ENCODE results near the gene HPSE2. TPM values are rescaled to one million over a fixed set of nuclear protein-coding genes. Genes with fewer than 3 reads are reported as not detected.
"Not testable (repeated sequence)": the region's sequence is repeated elsewhere in the genome, so short reads cannot be mapped to it uniquely, and the experiment has no call there.

The HPSE2 gene
- total RNA-seq, 1 experiment from 2014 or later = not detected

DNA sequence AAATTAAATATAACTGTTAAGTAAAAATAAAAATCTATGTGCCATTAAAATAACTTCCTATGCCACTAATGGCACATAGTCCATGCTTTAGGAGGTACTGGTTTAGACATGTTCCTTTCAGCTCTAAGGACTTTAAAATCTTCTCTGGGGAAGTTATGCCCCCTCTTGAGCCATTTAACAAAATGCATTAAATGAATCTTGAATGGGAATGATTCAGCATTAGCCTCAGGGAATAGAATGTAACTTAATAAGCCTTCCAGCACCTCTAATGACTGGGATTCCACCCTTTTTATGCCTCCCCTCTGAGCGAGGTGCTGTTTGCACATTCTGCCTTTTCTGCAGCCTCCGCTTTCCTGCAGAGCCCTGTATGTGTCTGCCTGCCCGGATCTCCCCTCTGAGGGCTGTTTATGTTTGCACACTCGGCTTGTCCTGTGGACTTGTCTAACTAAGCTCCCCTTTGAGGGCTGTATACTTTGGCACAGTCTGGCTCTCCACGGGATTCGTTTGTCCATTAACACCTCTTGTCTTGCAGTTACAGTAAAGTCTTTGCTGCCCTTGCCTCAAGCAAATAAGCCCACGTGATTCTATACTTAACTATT, 680.5 kb downstream of the HPSE2 start:
- ATAC-seq = no peak
- in situ Hi-C loops (cut with HindIII; ENCODE audit: low pct_unique_long_range_greater_than_20kb, low sequenced_read_pairs) = no loop called here
- H3K27me3 ChIP-seq (ENCODE audit: control insufficient read depth, insufficient read depth, low read length) = peaks cover 15% of the 10 kb centered on the region
- H3K36me3 ChIP-seq (ENCODE audit: control insufficient read depth, insufficient read depth, low read length) = no peaks in the 10 kb centered on the region
- DNase-seq (ENCODE audit: low read depth, low spot score) = no peak
- ChIA-PET POLR2A (no interaction called here), CTCF (no interaction called here)
- TF ChIP-seq, protein P1, sequence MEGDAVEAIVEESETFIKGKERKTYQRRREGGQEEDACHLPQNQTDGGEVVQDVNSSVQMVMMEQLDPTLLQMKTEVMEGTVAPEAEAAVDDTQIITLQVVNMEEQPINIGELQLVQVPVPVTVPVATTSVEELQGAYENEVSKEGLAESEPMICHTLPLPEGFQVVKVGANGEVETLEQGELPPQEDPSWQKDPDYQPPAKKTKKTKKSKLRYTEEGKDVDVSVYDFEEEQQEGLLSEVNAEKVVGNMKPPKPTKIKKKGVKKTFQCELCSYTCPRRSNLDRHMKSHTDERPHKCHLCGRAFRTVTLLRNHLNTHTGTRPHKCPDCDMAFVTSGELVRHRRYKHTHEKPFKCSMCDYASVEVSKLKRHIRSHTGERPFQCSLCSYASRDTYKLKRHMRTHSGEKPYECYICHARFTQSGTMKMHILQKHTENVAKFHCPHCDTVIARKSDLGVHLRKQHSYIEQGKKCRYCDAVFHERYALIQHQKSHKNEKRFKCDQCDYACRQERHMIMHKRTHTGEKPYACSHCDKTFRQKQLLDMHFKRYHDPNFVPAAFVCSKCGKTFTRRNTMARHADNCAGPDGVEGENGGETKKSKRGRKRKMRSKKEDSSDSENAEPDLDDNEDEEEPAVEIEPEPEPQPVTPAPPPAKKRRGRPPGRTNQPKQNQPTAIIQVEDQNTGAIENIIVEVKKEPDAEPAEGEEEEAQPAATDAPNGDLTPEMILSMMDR (IDR thresholded peaks at IDR 0.05) = no peak
- no peaks in the 10 kb centered on the region for H3K4me1 ChIP-seq (ENCODE audit: control insufficient read depth, insufficient read depth, low read length)
- no peaks in the 10 kb centered on the region for H3K9me3 ChIP-seq (ENCODE audit: control insufficient read depth, insufficient read depth, low read depth, low read length)
- H3K27ac ChIP-seq (ENCODE audit: low read length) = no peak overlapping the region
- intact Hi-C loops (cut with micrococcal nuclease; ENCODE audit: unreplicated experiment) = no loop called here
- BruUV-seq (replicated peaks) = no TSS peak
- H3K4me3 ChIP-seq (ENCODE audit: low read depth in 2 of 2, low read length in 2 of 2) = no peak overlapping the region

DNA sequence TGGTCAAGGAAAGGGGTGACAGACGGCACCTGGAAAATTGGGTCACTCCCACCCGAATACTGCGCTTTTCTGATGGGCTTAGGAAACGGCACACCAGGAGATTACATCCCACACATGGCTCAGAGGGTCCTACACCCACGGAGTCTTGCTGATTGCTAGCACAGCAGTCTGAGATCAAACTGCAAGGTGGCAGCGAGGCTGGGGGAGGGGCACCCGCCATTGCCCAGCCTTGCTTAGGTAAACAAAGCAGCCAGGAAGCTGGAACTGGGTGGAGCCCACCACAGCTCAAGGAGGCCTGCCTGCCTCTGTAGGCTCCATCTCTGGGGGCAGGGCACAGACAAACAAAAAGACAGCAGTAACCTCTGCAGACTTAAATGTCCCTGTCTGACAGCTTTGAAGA, 694.1 kb downstream of the HPSE2 start:
- ATAC-seq; H3K27me3 ChIP-seq (ENCODE audit: control insufficient read depth, insufficient read depth, low read length); CTCF ChIA-PET; POLR2A ChIA-PET; in situ Hi-C loops (cut with HindIII; ENCODE audit: low pct_unique_long_range_greater_than_20kb, low sequenced_read_pairs); DNase-seq (ENCODE audit: low read depth, low spot score); intact Hi-C loops (cut with micrococcal nuclease; ENCODE audit: unreplicated experiment); H3K36me3 ChIP-seq (ENCODE audit: control insufficient read depth, insufficient read depth, low read length); H3K4me1 ChIP-seq (ENCODE audit: control insufficient read depth, insufficient read depth, low read length); H3K27ac ChIP-seq (ENCODE audit: low read length); H3K9me3 ChIP-seq (ENCODE audit: control insufficient read depth, insufficient read depth, low read depth, low read length); BruUV-seq (replicated peaks): not testable (repeated sequence)
- peak overlapping the region; percentile 4 to 33; a peak in 2 of 4 replicates for H3K4me3 ChIP-seq (ENCODE audit: low read depth in 2 of 2, low read length in 2 of 2)

- intact Hi-C loops (cut with micrococcal nuclease; ENCODE audit: unreplicated experiment) = no loop called here
- H3K27ac ChIP-seq (ENCODE audit: low read length) = no peak overlapping the region
- no peaks in the 10 kb centered on the region for H3K9me3 ChIP-seq (ENCODE audit: control insufficient read depth, insufficient read depth, low read depth, low read length)
- POLR2A ChIA-PET = no interaction called here
- CTCF ChIA-PET = no interaction called here
- H3K4me3 ChIP-seq (ENCODE audit: low read depth in 2 of 2, low read length in 2 of 2) = no peak overlapping the region
- no TSS peak for BruUV-seq (replicated peaks)
- TF ChIP-seq TCF7L2 (IDR thresholded peaks at IDR 0.05; ENCODE audit: low read depth, low read length) (no peak), REST (IDR thresholded peaks at IDR 0.05; ENCODE audit: insufficient read depth in 1 of 2, low read depth in 2 of 2, low read length in 1 of 2) (no peak), SIN3A (IDR thresholded peaks at IDR 0.05; ENCODE audit: borderline replicate concordance, insufficient read depth, low read depth, low read length) (no peak), POLR2AphosphoS5 (IDR thresholded peaks at IDR 0.05; ENCODE audit: low read depth, low read length) (no peak)
- TF ChIP-seq, protein P1 (IDR thresholded peaks at IDR 0.05) = no peak
- no peaks in the 10 kb centered on the region for H3K36me3 ChIP-seq (ENCODE audit: control insufficient read depth, insufficient read depth, low read length)
- in situ Hi-C loops (cut with HindIII; ENCODE audit: low pct_unique_long_range_greater_than_20kb, low sequenced_read_pairs) = no loop called here
- no peak for DNase-seq (ENCODE audit: low read depth, low spot score)
- no peaks in the 10 kb centered on the region for H3K4me1 ChIP-seq (ENCODE audit: control insufficient read depth, insufficient read depth, low read length)
- H3K27me3 ChIP-seq (ENCODE audit: control insufficient read depth, insufficient read depth, low read length) = peaks cover 2% of the 10 kb centered on the region
- ATAC-seq = no peak
Measured at GRCh38 chr10:98539578-98539977, 696.1 kb downstream of the HPSE2 start.
